ENCODE data around the gene UBD.

UBD gene

GRCh38 chr6:29520232-29520631 is 39.3 kb downstream of the UBD start:
- no peak for DNase-seq

GRCh38 chr6:29519291-29520010 is 40.1 kb downstream of the UBD start:
- no peak for DNase-seq

- no peak for DNase-seq
Observed at GRCh38 chr6:29517728-29518440, 41.6 kb downstream of the UBD start.

- DNase-seq = no peak
Observed at GRCh38 chr6:29517245-29517644, 42.3 kb downstream of the UBD start.

- no peak for DNase-seq
Observed at GRCh38 chr6:29516108-29516507, 43.4 kb downstream of the UBD start.

GRCh38 chr6:29510746-29511300 is 48.7 kb downstream of the UBD start:
- no peak for DNase-seq

- no peak for DNase-seq
Observed at GRCh38 chr6:29510202-29510601, 49.3 kb downstream of the UBD start.

GRCh38 chr6:29509711-29510110 is 49.8 kb downstream of the UBD start:
- DNase-seq = no peak

- no peak for DNase-seq
Observed at GRCh38 chr6:29509239-29509638, 50.3 kb downstream of the UBD start.

- DNase-seq = no peak
Observed at GRCh38 chr6:29507319-29507718, 52.2 kb downstream of the UBD start.

GRCh38 chr6:29506446-29507067 is 53.0 kb downstream of the UBD start:
- no peak for DNase-seq

GRCh38 chr6:29505808-29506207 is 53.7 kb downstream of the UBD start:
- DNase-seq = no peak

All from GF-D8 (cell line).